ENCODE measurements around the gene SHQ1.

Gene SHQ1

GRCh38 chr3:72847751-72848702 is at the start of gene SHQ1:
TSS of gene SHQ1 (minus strand) at chr3:72848445. CDS start at chr3:72848340, 105 bp downstream.
- in situ Hi-C loops (cut with MboI; ENCODE audit: low sequenced_read_pairs) = no loop called here

GRCh38 chr3:72897758-72898007 is 49.4 kb upstream of the SHQ1 start:
- in situ Hi-C loops (cut with MboI; ENCODE audit: low sequenced_read_pairs) = no loop called here

DNA sequence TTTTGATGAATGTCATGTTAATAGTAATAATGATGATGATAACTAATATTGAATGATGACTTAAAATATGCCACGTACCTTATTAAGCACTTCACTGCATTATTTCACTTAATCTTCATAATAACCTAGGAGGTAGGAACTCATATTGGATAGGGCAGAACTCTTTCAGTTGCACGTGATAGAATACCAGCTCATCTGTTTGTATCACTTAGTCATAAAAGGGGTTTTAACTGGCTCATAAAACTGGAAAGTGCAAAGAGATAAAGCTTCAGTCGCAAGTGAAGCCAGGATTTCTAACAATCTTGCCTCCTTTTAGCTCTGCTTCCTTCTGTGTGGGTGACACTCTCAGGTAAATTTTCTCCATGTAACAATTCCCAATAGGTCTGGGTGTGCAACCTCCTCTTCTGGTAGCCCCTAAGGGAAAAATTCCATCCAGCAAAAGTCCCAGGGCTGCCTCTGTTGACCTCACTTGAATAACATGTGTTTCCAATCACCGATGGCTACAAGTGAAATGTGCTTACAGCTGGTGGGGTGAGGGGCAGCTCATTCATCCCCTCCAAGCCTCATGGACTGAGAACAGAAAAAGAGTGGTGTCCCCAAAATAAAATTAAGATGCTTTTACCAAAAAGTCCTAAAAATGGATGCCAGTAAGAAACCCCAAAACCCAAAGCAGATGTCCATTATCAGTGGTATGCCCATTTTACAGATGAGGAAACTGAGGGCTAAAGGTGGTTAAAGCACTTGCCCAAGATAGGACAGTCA is 48.9 kb upstream of the SHQ1 start:
- in situ Hi-C loops (cut with MboI; ENCODE audit: low sequenced_read_pairs) = no loop called here

GRCh38 chr3:72894976-72895552 is 46.8 kb upstream of the SHQ1 start:
- in situ Hi-C loops (cut with MboI; ENCODE audit: low sequenced_read_pairs) = no loop called here

- in situ Hi-C loops (cut with MboI; ENCODE audit: low sequenced_read_pairs) = no loop called here
Measured at GRCh38 chr3:72892870-72893269, 44.6 kb upstream of the SHQ1 start.

- in situ Hi-C loops (cut with MboI; ENCODE audit: low sequenced_read_pairs) = no loop called here
Measured at GRCh38 chr3:72892081-72892775, 44.0 kb upstream of the SHQ1 start.

GRCh38 chr3:72891053-72891855 is 43.0 kb upstream of the SHQ1 start:
- in situ Hi-C loops (cut with MboI; ENCODE audit: low sequenced_read_pairs) = no loop called here

- in situ Hi-C loops (cut with MboI; ENCODE audit: low sequenced_read_pairs) = no loop called here
Measured at GRCh38 chr3:72890166-72890925, 42.1 kb upstream of the SHQ1 start.

GRCh38 chr3:72889310-72890165 is 41.3 kb upstream of the SHQ1 start:
- in situ Hi-C loops (cut with MboI; ENCODE audit: low sequenced_read_pairs) = no loop called here

- in situ Hi-C loops (cut with MboI; ENCODE audit: low sequenced_read_pairs) = no loop called here
Measured at GRCh38 chr3:72888546-72889309, 40.5 kb upstream of the SHQ1 start.

DNA sequence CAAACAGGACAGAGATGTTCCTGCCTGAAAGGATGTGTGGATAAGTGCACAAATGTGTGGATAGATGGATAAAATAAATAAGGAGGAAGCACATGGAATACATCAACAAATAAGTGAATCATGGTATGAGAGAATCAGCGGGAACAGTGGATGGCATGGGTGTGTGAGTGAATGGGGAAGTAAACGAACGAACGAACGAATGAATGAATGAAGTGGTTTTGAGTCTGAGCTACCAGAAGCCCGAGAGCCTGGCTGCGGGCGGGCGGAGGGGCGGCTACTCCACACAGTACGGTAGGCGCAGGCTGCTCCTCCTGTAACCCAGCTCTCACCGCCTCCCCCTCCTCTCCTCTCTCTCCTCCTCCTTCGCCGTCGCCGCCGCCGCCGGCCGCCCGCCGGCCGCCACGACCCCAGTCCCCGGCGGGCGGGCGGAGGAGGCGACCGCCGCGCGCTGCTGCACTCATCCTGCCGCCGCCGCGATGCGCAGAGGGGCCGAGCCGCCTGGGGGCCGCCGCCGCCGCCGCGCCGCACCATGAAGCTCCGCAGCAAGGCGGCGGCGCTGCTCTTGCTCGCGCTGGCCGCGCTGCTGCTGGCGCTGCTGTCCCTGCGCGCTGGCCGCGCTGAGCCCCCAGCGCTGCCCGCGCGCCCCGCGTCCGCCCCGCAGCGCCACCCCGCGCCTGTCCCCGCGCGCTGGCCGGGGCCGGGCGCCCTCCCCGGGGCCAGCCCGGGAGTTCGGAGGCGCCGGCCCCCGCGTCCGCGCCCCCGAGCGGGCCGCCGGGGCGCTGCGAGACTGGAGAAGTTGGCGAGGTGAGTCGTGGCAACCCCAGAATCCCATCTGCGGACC is 39.7 kb upstream of the SHQ1 start, which contains the start of gene GXYLT2:
GXYLT2 (plus strand) TSS at position 342 of the 841 bp plus-strand sequence; CDS start at position 530, 188 bp downstream.
- in situ Hi-C loops (cut with MboI; ENCODE audit: low sequenced_read_pairs) = no loop called here

DNA sequence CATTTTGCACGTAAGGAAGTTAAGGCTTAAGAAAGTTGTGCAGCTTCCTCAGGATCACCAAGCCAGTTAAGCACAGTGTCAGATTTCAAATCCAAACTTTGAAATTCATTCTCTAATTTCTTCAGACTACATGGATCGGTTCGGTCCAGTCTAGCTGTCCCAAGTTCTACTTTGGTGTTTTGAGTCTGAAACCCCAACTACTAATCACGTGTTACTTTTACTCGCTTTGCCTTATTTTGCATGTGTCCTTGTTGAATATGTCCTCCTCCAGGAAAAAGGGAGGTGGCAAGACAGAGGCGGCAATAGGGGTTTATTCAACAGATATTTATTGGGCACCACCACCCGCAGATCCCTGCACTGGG is 39.1 kb upstream of the SHQ1 start:
- in situ Hi-C loops (cut with MboI; ENCODE audit: low sequenced_read_pairs) = no loop called here

DNA sequence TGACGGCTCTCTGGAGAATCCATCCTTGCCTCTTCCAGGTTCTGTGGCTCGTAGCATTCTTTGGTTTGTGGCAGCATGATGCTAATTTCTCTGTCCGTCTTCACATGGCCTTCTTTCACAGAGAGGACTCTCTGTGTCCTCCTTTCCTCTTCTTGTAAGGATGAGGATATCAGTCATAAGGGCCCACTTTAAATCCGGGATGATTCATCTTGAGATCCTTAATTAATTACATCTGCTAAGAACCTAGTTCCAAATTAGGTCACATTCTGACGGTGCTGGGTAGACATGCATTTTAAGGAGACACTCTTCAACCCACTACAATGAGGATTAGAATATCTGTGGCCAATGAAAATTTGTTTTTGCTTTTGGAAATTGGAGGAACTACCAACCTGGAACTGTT is 23.9 kb upstream of the SHQ1 start:
- in situ Hi-C loops (cut with MboI; ENCODE audit: low sequenced_read_pairs) = no loop called here

GRCh38 chr3:72862314-72863090 is 14.3 kb upstream of the SHQ1 start:
- in situ Hi-C loops (cut with MboI; ENCODE audit: low sequenced_read_pairs) = no loop called here

DNA sequence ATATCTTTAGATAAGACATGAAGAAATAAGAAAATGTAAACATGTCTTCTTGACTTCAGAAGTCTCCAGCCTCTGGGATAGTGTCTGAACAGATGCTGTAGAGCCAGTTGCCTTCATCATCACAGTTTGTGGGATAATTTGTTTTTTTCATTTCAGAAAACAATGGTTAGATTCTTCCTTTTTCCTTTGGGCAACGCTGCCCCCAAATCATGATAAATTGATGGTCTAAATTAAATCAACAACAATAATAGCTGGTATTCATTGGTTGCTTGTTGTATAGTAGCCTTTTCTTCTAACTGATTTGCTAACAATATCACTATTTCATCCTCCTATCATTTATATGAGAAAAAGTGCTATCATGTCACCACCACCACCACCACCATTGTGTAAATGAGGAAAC is 12.6 kb upstream of the SHQ1 start:
- in situ Hi-C loops (cut with MboI; ENCODE audit: low sequenced_read_pairs) = no loop called here

- in situ Hi-C loops (cut with MboI; ENCODE audit: low sequenced_read_pairs) = no loop called here
Measured at GRCh38 chr3:72860053-72860452, 11.8 kb upstream of the SHQ1 start.

All from HL-60/S4 treated with phorbol 12-myristate 13-acetate at 8.2 ng/mL for 4 days and 3 days (cell line).